SKM-1 treated with dmso at 0.1 percent for 144 hours (cell line): Measurements from ENCODE around the gene PHGDH.
"Not testable (repeated sequence)": the region's sequence is repeated elsewhere in the genome, so short reads cannot be mapped to it uniquely, and the experiment has no call there.

Experiments used
- DNase-seq: peaks from one replicate; lab custom pipeline; 2025; ENCODE audit not compliant: unreplicated experiment; lab: John Stamatoyannopoulos, UW

The PHGDH gene

DNA sequence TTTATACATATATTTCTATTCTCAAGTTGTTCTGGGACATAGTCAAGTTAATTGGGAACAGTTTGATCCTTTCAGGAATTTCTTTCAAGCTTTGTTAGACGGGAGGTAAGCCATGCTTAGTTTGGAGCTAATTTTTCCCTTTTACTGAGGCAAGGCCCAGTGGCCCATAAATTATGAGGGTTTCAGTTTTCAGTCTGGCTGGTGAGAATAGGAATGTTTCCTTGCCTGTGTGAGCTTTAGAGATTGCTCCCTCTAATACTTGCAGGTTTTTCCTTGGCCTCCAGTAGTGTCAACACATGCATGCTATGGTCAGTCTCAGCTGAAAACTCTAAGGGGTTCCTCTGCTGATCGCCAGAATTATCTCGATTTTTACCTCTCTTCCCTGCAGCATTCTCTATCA lies 14.1 kb upstream of the PHGDH start:
- DNase-seq, result no peak

DNA sequence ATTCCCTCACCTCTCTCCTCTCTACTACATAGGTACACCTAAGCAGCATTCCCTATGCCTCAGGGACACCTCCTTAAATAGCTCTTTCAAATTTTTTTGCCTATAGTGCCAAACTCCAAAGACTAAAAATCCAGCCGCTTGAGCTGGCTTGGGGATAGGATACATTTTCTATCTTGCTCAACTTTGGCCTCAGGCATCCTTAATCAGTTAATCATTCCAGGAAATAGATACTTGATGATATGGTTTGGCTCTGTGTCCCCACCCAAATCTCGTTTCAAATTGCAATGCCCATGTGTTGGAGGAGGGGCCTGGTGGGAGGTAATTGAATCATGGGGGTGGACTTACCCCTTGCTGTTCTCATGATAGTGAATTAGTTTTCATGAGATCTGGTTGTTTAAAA lies 11.4 kb upstream of the PHGDH start:
- DNase-seq, result no peak

DNA sequence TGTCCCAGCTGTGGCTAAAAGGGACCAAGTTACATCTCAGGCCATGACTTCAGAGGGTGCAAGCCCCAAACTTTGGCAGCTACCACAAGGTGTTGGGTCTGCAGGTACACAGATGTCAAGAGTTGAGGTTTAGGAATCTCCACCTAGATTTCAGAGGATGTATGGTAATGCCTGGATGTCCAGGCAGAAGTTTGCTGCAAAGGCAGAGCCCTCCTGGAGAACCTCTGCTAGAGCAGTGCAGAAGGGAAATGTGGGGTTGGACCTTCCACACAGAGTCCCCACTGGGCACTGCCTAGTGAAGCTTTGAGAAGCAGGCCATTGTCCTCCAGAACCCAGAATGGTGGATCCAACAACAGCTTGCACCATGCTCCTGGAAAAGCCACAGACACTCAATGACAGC lies 10.1 kb upstream of the PHGDH start:
- DNase-seq, result no peak

DNA sequence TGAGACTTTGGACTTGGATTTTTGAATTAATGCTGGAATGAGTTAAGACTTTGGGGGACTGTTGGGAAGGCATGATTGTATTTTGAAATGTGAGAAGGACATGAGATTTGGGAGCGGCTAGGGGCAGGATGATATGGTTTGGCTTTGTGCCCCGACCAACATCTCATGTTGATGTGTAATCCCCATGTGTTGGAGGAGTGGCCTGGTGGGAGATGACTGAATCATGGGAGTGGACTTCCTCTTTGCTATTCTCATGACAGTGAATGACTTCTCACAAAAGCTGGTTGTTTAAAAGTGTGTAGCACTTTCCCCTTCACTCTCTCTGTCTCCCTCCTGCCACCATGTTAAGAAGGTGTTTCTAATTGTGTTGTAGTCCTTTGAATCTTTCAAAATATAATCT lies 9.3 kb upstream of the PHGDH start:
- DNase-seq, result no peak

DNA sequence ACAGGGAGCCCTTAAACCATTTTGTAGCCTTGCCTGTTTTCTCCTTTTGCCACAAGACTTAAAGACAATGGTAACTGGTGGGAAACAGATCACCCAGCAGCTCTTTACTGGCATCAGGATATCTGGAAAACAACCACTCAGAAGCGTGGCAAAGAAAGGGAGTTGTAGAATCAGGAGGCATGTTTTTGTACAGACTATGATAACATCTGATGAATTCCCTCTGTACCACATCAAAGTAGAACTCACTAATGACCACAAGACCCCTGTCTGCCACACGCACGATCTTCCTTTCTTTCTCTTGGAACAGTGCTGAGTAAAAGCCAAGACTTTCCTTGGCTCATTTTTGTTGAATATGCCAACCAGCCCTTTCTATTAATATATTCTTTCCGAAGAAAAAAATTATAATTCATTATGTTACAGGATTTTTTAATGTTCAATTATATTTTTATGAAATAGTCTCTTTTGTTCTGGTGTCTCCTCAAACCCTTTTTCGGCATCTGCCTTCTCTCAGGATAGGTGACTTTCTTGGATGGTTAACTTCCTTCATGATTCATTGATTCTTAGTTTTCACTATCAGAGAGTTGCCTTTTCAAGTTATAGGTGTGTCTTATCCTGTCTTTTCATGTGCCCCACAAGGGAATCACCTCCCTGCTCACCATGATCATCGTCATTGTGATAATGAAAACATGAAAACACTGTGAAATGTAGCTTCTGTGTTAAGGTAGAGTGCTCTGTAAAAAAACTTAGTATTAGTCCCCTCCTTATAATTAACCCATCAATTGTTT lies 7.9 kb upstream of the PHGDH start:
- no peak for DNase-seq

DNA sequence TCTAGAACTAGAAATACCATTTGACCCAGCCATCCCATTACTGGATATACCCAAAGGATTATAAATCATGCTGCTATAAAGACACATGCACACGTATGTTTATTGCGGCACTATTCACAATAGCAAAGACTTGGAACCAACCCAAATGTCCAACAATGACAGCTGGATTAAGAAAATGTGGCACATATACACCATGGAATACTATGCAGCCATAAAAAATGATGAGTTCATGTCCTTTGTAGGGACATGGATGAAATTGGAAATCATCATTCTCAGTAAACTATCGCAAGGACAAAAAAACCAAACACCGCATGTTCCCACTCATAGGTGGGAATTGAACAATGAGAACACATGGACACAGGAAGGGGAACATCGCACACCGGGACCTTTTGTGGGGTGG lies 5.1 kb upstream of the PHGDH start:
- DNase-seq, result not testable (repeated sequence)

DNA sequence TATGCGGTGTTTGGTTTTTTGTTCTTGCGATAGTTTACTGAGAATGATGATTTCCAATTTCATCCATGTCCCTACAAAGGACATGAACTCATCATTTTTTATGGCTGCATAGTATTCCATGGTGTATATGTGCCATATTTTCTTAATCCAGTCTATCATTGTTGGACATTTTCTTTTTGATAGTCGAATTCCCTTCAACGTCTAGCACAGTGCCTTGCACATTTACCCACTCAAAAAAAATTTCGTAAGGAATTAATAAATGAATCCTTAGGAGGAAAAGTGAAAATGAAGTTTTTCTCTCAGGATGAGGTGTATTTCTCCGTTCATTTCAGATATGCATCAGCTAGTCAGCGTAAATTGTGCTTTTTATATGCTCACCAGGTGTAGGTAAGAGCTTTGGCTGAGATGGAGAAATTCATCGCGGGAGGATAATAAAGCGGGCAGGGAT lies 354 bp upstream of the PHGDH start:
- DNase-seq, result not testable (repeated sequence)

DNA sequence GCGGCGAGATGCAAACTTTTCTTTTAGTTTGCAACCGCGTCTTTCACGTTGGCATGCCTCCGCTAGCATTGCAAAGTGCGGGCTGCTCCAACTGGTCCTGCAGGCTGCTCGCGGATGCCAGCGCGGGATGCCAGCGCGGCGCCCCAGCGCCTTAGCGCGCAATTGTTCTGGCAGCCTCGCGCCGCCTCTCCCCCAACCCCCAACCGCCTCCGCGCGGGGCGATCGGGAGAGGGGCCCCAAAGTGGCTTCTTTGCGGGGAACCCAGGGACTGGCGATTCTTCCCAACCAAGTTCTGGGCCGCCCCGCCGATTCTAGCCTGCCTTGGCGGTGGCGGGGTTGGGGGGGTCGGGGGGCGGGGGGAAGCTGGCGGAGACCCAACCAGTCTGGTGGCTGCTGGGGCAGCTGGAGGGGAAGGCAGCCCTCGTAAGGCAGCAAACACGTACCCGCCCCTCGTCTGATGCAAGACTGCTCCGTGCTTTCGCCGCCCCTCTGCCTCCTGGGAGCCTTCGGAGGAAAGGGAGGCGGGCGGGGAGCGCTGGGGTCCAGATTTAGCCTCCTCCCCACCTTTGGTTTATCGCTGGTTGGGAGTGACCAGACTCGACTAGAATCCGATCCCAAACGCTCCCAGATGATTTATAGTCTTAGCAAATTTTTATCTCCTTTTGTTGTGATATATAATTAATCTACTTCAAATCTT lies 756 bp downstream of the PHGDH start:
- DNase-seq, result peak; percentile 50

DNA sequence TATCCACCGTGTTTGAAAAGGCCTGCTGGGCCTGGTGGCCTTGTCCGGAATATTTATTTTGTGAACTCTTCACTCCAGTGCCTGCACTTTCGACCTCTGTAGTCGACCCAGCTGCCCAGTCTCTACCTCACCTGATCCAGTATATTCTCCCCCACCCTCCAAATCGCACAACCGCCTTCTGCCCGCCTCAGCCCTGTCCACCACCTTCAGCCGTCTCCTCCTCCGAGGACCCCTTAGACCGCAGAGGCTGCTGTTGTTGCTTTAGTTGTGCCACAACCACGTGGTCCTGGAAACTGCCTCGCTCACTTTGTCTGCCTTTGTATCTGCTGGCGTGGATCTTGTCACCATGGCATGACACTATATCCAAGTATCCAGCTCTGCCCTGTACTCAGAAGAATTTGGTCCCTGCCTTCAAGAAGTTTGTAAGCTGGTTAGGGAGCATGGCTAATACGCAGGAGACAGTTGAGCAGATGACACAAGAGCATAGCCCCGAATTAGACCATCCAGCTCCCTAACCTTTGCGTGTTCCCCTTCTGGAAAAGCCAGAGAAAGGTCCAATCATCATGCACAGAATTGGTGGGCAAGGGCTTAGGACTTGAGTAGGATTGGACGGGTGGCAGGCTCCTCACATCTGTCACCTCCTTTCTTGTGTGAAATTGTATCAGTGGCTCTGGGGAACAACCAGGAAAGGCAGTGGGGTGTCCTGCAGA lies 1.5 kb downstream of the PHGDH start:
- DNase-seq, result no peak

DNA sequence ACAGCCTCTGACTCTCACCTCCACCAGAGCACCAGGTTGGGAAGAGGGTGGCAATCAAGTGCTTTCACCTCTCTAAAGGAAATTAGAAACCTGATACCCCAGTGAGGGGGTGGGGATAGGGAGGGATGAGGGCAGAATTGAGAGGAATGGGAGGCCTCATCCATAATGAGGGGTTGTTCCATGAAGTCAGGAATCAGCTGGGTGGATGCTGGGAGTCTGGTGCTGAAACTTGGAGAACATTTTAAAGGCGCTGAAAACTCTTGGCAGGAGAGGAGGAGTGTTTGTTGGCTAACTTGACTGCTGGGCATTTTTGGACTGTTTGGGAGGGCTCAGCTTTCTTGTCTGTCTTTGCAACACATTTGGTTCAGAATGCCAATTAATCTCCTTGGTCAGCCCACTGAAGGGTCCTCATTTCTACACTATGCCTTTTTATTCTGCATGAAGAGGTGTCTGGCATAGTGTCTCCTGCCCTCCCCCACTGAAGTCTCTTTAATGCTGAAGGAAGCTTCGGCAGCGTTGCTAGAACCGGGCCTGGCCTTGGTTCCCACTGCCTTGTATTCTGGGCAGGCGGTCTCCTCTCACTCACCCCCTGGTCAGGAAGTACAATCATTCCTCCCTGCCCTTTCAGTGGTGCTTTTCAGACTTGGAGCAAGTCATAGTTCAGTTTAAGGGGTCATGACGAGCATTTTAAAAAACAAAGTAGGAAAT lies 2.2 kb downstream of the PHGDH start:
- DNase-seq, result no peak

DNA sequence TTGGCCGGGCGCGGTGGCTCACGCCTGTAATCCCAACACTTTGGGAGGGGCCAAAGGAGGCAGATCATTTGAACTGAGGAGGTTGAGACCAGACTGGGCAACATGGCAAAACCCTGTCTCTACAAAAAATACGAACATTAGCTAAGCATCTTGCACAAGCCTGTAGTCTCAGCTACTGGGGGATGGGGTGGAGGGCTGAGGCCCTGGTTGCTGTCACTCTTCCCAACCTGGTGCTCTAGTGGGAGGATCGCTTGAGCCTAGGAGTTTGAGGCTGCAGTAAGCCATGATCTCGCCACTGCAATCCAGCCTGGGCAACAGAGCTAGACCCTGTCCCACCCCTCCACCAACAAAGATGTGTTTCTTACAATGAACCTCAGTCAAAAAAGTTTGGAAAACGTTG lies 2.8 kb downstream of the PHGDH start:
- no peak for DNase-seq

DNA sequence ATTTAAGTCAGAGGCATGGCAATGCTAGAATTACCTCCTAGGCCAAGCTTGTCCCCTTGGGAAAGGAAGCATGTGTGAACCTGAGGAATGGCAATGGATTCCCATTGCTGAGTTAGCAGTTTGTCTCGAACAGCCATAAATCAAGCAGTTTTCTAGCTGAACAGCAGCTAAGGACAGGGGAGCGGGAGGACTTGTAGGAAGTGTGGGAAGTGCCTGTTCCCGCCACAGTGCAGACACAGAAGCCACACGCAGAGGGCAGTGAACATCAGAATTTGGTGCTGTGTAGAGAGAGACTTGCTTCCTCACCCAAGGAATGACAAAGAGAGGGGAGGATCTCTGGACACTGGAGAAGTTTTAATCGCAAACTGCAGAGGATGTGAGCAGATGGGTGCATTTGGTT lies 3.8 kb downstream of the PHGDH start:
- no peak for DNase-seq

DNA sequence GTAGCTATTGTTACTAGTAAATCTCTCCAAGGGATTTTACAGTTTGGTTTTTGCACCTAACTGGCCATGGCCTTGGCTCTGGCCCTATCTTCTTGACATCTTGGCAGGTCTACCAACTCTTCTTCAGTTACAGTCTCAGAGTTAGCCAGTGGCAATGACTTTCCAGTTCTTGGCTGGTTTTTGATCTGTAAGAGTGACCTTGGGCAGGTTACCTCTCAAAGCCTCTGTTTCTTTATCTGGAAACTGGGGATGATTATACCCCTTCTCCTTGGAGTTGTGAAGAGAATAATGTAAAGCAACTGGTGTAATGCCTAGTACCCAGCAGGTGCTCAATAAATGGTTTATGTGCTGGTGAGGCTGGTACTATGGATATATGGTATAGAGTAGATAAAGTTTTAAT lies 6.7 kb downstream of the PHGDH start:
- DNase-seq, result no peak

DNA sequence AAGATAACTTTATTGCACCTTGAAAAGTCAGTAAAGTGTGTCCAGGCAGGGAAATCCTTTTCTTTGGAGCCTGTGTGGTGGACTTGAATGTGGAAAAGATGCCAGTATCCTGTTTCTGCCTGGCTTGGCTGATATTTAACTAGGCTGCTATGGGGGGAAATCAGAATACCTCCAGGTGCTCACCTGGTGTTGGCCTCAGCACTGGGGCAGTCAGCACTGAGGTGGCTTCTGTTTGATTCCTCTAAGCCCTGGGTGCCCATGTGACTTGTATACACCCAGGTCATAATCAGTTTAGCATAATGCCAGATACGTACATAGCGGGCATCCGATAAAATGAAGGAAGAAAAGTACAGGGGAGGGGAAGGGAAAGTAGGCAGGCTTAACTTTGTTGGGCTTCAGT lies 7.2 kb downstream of the PHGDH start:
- no peak for DNase-seq

DNA sequence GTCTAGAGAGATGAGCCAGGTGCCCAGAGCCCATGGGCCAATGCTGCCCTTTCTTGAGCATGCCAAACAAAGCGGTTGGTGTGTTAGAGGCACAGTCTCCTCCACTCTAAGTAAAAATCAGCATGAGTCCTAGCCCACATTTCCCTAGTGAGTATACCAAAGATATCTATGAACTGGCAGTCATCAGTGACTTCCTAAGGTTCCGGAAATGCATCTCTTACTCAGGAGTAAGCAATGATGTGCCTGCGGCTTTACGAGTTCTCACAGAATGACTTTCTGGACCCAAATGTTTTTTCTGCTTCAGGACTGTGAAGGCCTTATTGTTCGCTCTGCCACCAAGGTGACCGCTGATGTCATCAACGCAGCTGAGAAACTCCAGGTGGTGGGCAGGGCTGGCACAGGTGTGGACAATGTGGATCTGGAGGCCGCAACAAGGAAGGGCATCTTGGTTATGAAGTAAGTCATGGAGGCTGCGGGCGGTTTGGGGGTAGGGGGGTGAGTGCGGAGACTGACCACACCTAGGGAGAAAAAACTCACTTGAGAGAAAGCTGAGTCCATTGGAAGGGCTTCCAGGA lies 9.2 kb downstream of the PHGDH start:
- DNase-seq, result no peak

DNA sequence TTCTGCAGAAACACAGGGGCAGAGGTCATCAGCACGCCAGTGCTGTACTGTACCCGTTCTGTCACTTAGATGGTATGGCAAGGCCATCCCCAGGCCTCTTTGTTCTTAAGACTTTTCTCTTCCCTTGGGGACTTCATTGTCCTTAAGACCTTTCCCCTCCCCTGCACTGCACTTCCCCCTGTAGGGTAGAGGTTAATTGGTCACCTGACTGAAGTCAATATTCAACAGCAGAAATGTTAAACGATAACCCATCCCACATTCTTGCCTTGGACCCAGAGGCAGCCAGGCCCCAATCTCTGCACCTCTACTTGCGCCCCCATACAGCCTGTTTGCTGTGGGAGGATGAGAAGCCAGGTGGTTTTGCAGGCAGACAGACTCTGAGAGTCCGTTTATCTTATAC lies 10.2 kb downstream of the PHGDH start:
- DNase-seq, result no peak

DNA sequence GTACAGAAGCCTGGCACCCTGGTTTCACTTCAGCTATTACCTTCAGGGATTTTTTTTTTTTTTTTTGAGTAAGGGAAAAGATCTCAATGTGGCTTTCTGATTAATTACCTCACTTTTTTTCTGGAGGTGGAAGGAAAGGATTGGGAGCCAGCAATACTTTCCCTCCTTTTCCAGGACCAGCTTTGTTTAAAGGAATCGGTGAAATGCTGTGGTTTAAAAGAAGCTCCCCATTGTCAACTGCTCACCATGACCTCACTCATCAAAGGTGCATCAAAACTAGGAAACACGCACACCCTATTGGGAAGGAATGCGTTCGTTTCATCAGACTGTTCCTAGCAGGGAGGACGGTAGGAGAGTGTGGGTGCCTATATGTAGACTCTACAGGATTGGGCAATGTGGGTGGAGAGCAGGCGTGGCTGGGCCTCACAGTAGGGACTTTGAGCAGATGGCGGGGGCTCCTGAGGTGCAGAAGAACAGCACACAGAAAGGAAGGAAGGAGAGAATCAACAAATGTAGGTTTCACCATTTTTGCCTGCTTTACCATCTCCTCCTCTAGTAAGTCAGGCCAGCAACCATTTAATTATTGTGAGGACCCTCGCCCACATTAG lies 13.0 kb downstream of the PHGDH start:
- DNase-seq, result no peak

DNA sequence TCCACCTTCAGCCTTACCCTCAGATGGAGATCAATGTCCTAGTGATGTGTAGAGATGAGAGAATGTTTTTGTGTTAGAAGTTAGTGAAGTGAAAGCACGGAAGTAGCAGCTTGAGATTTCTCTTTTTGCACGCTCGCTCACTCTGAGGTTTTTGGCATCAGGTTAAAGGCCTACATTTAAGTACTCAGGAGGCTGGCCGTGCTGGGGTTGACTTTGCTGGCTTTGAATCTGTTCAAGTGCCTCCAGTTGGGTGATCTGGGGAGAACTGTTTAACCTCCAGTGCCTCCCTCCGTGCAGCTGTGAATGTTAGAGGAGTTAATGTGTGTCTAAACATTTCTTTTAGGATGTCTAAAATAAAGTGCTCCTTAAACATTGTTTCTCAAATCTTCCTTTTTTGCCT lies 13.9 kb downstream of the PHGDH start:
- no peak for DNase-seq

DNA sequence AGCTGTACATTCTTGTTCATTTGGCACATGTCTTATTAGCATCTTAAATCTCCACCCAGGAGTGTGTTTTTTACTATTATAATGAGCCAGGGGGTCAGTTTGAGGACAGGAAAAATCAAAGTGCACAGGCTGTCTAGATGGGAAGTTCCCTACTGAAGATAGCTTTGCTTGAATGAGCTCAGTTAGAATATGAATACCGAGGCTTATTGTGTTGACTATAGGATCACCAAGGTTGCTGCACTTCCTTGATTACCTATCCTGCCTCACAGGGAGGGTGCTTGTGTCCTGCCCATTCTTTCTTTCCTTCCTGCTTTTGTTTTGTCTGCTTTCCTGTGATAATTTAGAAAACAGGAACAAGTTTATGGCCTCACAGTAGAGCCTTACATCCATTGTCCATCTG lies 16.3 kb downstream of the PHGDH start:
- no peak for DNase-seq

DNA sequence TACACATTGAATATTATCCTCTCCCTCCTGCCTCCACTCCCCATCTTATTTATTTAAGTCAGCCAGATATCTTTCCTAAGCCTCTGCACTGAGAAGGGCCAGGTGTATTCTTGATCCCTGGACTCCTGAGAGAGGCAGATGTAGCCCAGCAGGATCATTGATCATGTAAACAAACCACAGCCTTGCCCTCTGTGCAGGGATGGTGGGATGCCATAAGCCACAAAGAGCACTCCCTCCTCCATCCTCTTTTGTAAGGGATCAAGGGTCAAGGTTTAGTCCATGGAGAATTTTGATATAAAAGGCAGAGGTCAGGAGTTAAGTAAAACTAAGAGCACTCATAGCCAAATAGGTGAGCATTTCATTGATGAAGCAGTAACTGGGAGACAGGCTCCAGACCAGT lies 17.3 kb downstream of the PHGDH start:
- DNase-seq, result no peak

DNA sequence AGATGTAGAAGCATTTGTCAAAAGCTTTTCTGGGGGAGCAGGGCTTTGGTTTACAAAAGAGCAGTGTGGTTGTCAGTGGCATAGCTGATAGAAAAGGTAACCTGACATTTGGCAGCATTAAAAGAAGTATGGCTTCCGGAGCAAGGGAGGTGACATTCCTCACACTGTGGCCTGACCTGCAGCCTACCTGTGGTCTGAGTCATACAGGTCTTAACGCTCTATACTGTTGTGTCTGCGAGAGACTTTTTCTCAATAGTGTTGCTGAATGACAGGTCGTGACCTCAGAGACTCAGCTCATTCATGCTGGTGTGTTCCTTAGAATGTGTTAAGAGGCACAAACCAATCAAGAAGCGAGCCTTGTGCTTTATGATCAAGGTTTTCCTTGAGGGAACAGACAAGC lies 19.3 kb downstream of the PHGDH start:
- DNase-seq, result no peak
